ENCODE measurements around the gene LOC128125822.
"Not testable (repeated sequence)": the region's sequence is repeated elsewhere in the genome, so short reads cannot be mapped to it uniquely, and the experiment has no call there.

LOC128125822 gene

GRCh38 chr6:63576985-63577712 lies 4.9 kb downstream of the LOC128125822 start:
- no peak overlapping the region for H3K27ac ChIP-seq (ENCODE audit: low read depth, low read length)
- no peak overlapping the region for H3K4me3 ChIP-seq (ENCODE audit: low read length)
- H3K4me1 ChIP-seq (ENCODE audit: control insufficient read depth, insufficient read depth, low read length) = peaks cover 3% of the 10 kb centered on the region
- no peak overlapping the region for H3K9ac ChIP-seq (ENCODE audit: low read length)
- H3K36me3 ChIP-seq (ENCODE audit: control insufficient read depth, insufficient read depth, low read length) = peaks cover 10% of the 10 kb centered on the region
- H3K27me3 ChIP-seq (ENCODE audit: control insufficient read depth, insufficient read depth, low read length) = no peaks in the 10 kb centered on the region

GRCh38 chr6:63578757-63579156 lies 6.5 kb downstream of the LOC128125822 start:
- Histone ChIP-seq H3K9ac (ENCODE audit: low read length) (no peak overlapping the region), H3K27ac (ENCODE audit: low read depth, low read length) (no peak overlapping the region), H3K27me3 (ENCODE audit: control insufficient read depth, insufficient read depth, low read length) (no peaks in the 10 kb centered on the region), H3K36me3 (ENCODE audit: control insufficient read depth, insufficient read depth, low read length) (peaks cover 10% of the 10 kb centered on the region), H3K4me1 (ENCODE audit: control insufficient read depth, insufficient read depth, low read length) (peaks cover 3% of the 10 kb centered on the region), H3K4me3 (ENCODE audit: low read length) (no peak overlapping the region)

GRCh38 chr6:63579937-63580703 lies 7.8 kb downstream of the LOC128125822 start:
- Histone ChIP-seq H3K4me1 (ENCODE audit: control insufficient read depth, insufficient read depth, low read length) (no peaks in the 10 kb centered on the region), H3K27ac (ENCODE audit: low read depth, low read length) (no peak overlapping the region)

GRCh38 chr6:63580704-63580961 lies 8.4 kb downstream of the LOC128125822 start:
- Histone ChIP-seq H3K36me3 (ENCODE audit: control insufficient read depth, insufficient read depth, low read length) (peaks cover 10% of the 10 kb centered on the region), H3K4me1 (ENCODE audit: control insufficient read depth, insufficient read depth, low read length) (no peaks in the 10 kb centered on the region), H3K4me3 (ENCODE audit: low read length) (no peak overlapping the region), H3K27me3 (ENCODE audit: control insufficient read depth, insufficient read depth, low read length) (no peaks in the 10 kb centered on the region), H3K9ac (ENCODE audit: low read length) (no peak overlapping the region), H3K27ac (ENCODE audit: low read depth, low read length) (no peak overlapping the region)

More at GRCh38 chr6:63579937-63580703, 7.8 kb downstream of the LOC128125822 start:
- H3K27me3 ChIP-seq (ENCODE audit: control insufficient read depth, insufficient read depth, low read length) = no peaks in the 10 kb centered on the region
- H3K9ac ChIP-seq (ENCODE audit: low read length) = no peak overlapping the region
- H3K4me3 ChIP-seq (ENCODE audit: low read length) = no peak overlapping the region
- peaks cover 10% of the 10 kb centered on the region for H3K36me3 ChIP-seq (ENCODE audit: control insufficient read depth, insufficient read depth, low read length)

GRCh38 chr6:63581355-63582013 lies 9.2 kb downstream of the LOC128125822 start:
- peaks cover 10% of the 10 kb centered on the region for H3K36me3 ChIP-seq (ENCODE audit: control insufficient read depth, insufficient read depth, low read length)

GRCh38 chr6:63582579-63583231 lies 10.4 kb downstream of the LOC128125822 start:
- no peaks in the 10 kb centered on the region for H3K27me3 ChIP-seq (ENCODE audit: control insufficient read depth, insufficient read depth, low read length)
- peaks cover 8% of the 10 kb centered on the region for H3K36me3 ChIP-seq (ENCODE audit: control insufficient read depth, insufficient read depth, low read length)
- no peak overlapping the region for H3K4me3 ChIP-seq (ENCODE audit: low read length)
- H3K27ac ChIP-seq (ENCODE audit: low read depth, low read length) = no peak overlapping the region
- no peaks in the 10 kb centered on the region for H3K4me1 ChIP-seq (ENCODE audit: control insufficient read depth, insufficient read depth, low read length)
- H3K9ac ChIP-seq (ENCODE audit: low read length) = no peak overlapping the region

More at GRCh38 chr6:63581355-63582013, 9.2 kb downstream of the LOC128125822 start:
- H3K4me1 ChIP-seq (ENCODE audit: control insufficient read depth, insufficient read depth, low read length) = no peaks in the 10 kb centered on the region
- H3K9ac ChIP-seq (ENCODE audit: low read length) = no peak overlapping the region
- no peak overlapping the region for H3K27ac ChIP-seq (ENCODE audit: low read depth, low read length)
- H3K27me3 ChIP-seq (ENCODE audit: control insufficient read depth, insufficient read depth, low read length) = no peaks in the 10 kb centered on the region
- H3K4me3 ChIP-seq (ENCODE audit: low read length) = no peak overlapping the region

- Histone ChIP-seq H3K36me3 (ENCODE audit: control insufficient read depth, insufficient read depth, low read length) (peaks cover 8% of the 10 kb centered on the region), H3K27me3 (ENCODE audit: control insufficient read depth, insufficient read depth, low read length) (no peaks in the 10 kb centered on the region), H3K4me1 (ENCODE audit: control insufficient read depth, insufficient read depth, low read length) (no peaks in the 10 kb centered on the region), H3K9ac (ENCODE audit: low read length) (no peak overlapping the region), H3K27ac (ENCODE audit: low read depth, low read length) (no peak overlapping the region), H3K4me3 (ENCODE audit: low read length) (no peak overlapping the region)
Measured at GRCh38 chr6:63584125-63584514, 11.8 kb downstream of the LOC128125822 start.

GRCh38 chr6:63584566-63584965 lies 12.3 kb downstream of the LOC128125822 start:
- Histone ChIP-seq H3K4me3 (ENCODE audit: low read length) (no peak overlapping the region), H3K36me3 (ENCODE audit: control insufficient read depth, insufficient read depth, low read length) (peaks cover 8% of the 10 kb centered on the region), H3K4me1 (ENCODE audit: control insufficient read depth, insufficient read depth, low read length) (no peaks in the 10 kb centered on the region), H3K9ac (ENCODE audit: low read length) (no peak overlapping the region), H3K27ac (ENCODE audit: low read depth, low read length) (no peak overlapping the region), H3K27me3 (ENCODE audit: control insufficient read depth, insufficient read depth, low read length) (no peaks in the 10 kb centered on the region)

- H3K27me3 ChIP-seq (ENCODE audit: control insufficient read depth, insufficient read depth, low read length); H3K36me3 ChIP-seq (ENCODE audit: control insufficient read depth, insufficient read depth, low read length); H3K4me3 ChIP-seq (ENCODE audit: low read length): not testable (repeated sequence)
Measured at GRCh38 chr6:63585652-63586051, 13.4 kb downstream of the LOC128125822 start.

GRCh38 chr6:63589952-63590411 lies 17.7 kb downstream of the LOC128125822 start:
- Histone ChIP-seq H3K36me3 (ENCODE audit: control insufficient read depth, insufficient read depth, low read length) (no peaks in the 10 kb centered on the region), H3K27me3 (ENCODE audit: control insufficient read depth, insufficient read depth, low read length) (no peaks in the 10 kb centered on the region), H3K4me3 (ENCODE audit: low read length) (no peak overlapping the region), H3K9ac (ENCODE audit: low read length) (no peak overlapping the region), H3K27ac (ENCODE audit: low read depth, low read length) (no peak overlapping the region), H3K4me1 (ENCODE audit: control insufficient read depth, insufficient read depth, low read length) (no peaks in the 10 kb centered on the region)

More at GRCh38 chr6:63585652-63586051, 13.4 kb downstream of the LOC128125822 start:
- not testable (repeated sequence) for H3K4me1 ChIP-seq (ENCODE audit: control insufficient read depth, insufficient read depth, low read length); H3K27ac ChIP-seq (ENCODE audit: low read depth, low read length); H3K9ac ChIP-seq (ENCODE audit: low read length)

- Histone ChIP-seq H3K4me3 (ENCODE audit: low read length) (no peak overlapping the region), H3K9ac (ENCODE audit: low read length) (no peak overlapping the region), H3K36me3 (ENCODE audit: control insufficient read depth, insufficient read depth, low read length) (no peaks in the 10 kb centered on the region), H3K4me1 (ENCODE audit: control insufficient read depth, insufficient read depth, low read length) (no peaks in the 10 kb centered on the region), H3K27me3 (ENCODE audit: control insufficient read depth, insufficient read depth, low read length) (no peaks in the 10 kb centered on the region), H3K27ac (ENCODE audit: low read depth, low read length) (no peak overlapping the region)
Measured at GRCh38 chr6:63592886-63593285, 20.6 kb downstream of the LOC128125822 start.

All from rectal smooth muscle tissue (tissue), 1 donor.